Mucosa of descending colon (tissue), 3 donors: ENCODE results near the gene CDC42BPA. TPM values are rescaled to one million over a fixed set of nuclear protein-coding genes. Genes with fewer than 3 reads are reported as not detected.

Experiments used
- ATAC-seq: fragments of 200-7000 bp; cut with Tn5 transposase; one replicate; pipeline ENCODE4 v1.9.1; 2020; ENCODE audit warnings: mild to moderate bottlenecking, moderate library complexity
- DNase-seq, 3 donors: peaks; one replicate each; pipeline ENCODE4 v3.0.0-alpha.2; 2020
- H3K36me3 ChIP-seq: fragments of 200-600 bp; one replicate; pipeline ENCODE4 v1.8.0; 2021; ENCODE audit warnings: low read depth, mild to moderate bottlenecking
- H3K4me1 ChIP-seq: fragments of 200-600 bp; one replicate; pipeline ENCODE4 v1.8.0; 2021; ENCODE audit warnings: low read depth, mild to moderate bottlenecking
- H3K4me3 ChIP-seq: fragments of 200-600 bp; one replicate; pipeline ENCODE4 v1.8.0; 2021; ENCODE audit warnings: mild to moderate bottlenecking
- H3K9me3 ChIP-seq: fragments of 200-600 bp; one replicate; pipeline ENCODE4 v1.8.0; 2021; ENCODE audit warnings: mild to moderate bottlenecking
- CTCF ChIP-seq: fragments of 200-600 bp; IDR thresholded peaks from one replicate; pipeline ENCODE4 v1.8.0; 2022; ENCODE audit warnings: antibody characterized with exemption, mild to moderate bottlenecking
- intact Hi-C, 2 donors: fragments of 100-400 bp; cut with DNase I in 1 of 2; cut with micrococcal nuclease in 1 of 2; formaldehyde crosslinking; loops; one replicate each; pipeline versions ENCODE4 v1.11.0 to v1.11.1; 2022; cut with DNase I, micrococcal nuclease
- total RNA-seq, 3 donors: library from RNA; stranded (reverse); fragmentation: NEBNext Ultra II Directional in 2 of 3; extraction: Animal tissue kit (Norgen Biotek cat#: 25700) in 2 of 3; gene quantifications; one replicate each; pipeline versions ENCODE4 v1.2.1 to v1.2.4, GENCODE V29; 2021 to 2023
- donor health status: DM: no; HTN: no; CAD: no; lungs with moderate emphysema.
- donor health status: DM: no; HTN: no; CAD: no.
- donor health status: DM: no; HTN: yes; CAD: no.

The CDC42BPA gene
- total RNA-seq, 3 donors from 2014 or later: 32.6 to 70.7 (median 50.2) TPM

DNA sequence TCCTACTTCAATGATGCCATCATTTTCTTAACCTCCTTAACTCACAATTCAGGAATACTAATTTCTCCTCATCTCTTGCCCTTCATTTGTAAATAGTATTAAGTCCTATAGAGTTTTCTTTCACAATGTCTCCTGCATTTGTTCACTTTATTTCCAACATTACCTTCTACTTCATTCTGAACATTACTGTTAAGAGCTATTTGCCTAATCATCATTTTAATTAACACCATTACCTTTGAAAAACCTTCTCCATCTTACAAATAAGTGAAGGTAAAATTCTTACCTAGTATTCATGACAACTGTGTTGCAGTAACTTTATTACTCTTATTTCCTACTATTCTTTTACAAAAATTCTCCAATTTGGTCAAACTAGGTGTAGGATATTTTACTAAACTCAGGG is 240.5 kb downstream of the CDC42BPA start:
- no peaks in the 10 kb centered on the region for H3K4me1 ChIP-seq
- TF ChIP-seq CTCF: no peak
- ATAC-seq (no peak), DNase-seq (no peak)
- no peak overlapping the region for H3K4me3 ChIP-seq
- H3K9me3 ChIP-seq: no peaks in the 10 kb centered on the region
- no peaks in the 10 kb centered on the region for H3K36me3 ChIP-seq
- intact Hi-C loops: no loop called here

GRCh38 chr1:227073786-227074185 is 244.5 kb downstream of the CDC42BPA start:
- no peaks in the 10 kb centered on the region for H3K9me3 ChIP-seq
- ATAC-seq (no peak), DNase-seq (no peak)
- no peak for TF ChIP-seq CTCF
- intact Hi-C loops: no loop called here
- H3K4me1 ChIP-seq: no peaks in the 10 kb centered on the region
- H3K36me3 ChIP-seq: no peaks in the 10 kb centered on the region
- no peak overlapping the region for H3K4me3 ChIP-seq

DNA sequence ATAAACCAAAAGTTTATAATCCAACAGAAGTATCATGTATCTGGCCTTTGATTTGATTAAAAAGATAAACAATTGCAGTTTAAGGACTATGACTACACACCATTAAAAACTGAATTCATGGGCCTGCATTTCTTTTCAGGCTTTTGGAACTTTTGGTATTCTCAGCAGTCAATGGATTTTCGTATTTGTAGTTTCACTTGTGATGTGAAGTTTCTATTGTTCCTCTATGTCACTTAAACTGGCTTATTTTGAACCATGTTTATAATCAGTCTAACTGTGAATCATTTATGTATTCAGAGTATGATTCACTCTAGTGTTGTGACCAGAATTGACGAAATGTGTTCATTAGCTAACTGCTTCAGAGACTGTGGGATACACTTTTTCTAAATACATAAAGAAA is 245.3 kb downstream of the CDC42BPA start:
- ATAC-seq: no peak
- Histone ChIP-seq H3K4me3 (no peak overlapping the region), H3K9me3 (no peaks in the 10 kb centered on the region), H3K4me1 (no peaks in the 10 kb centered on the region), H3K36me3 (no peaks in the 10 kb centered on the region)
- intact Hi-C loops: no loop called here
- no peak for TF ChIP-seq CTCF
- DNase-seq: no peak

DNA sequence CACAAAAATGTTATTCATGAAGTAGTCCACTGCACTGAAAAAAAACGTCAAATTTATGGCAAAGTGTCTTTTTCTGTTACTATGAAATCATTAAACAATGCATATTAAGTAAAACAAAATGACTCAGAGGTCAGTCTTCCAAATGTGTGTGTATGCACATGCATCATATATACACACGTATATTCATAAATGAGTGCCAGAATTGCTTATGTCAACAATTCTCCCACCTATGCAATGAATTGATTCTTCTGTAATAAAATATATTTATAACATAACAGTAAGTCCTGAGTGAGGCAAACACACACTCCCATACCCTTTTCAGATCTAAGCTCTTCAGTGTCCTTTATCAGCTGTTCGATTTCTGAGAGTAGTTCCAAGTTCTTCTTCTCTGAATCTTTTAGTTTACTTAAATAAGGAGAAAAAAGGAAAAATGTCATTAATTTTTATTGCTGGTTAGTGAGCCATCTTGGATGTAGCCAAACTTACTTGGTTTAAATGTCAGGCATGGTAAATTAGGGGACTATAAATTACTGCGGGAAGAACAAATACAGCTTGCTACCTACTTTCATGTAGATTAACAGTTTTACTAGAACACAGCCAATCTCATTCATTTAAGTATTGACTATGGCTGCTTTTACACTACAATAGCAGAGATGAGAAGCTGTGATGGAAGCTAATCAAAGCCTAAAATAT is 246.3 kb downstream of the CDC42BPA start:
- Histone ChIP-seq H3K36me3 (no peaks in the 10 kb centered on the region), H3K4me1 (no peaks in the 10 kb centered on the region), H3K9me3 (no peaks in the 10 kb centered on the region), H3K4me3 (no peak overlapping the region)
- intact Hi-C loops: no loop called here
- no peak for DNase-seq
- no peak for TF ChIP-seq CTCF
- ATAC-seq: no peak

- no peaks in the 10 kb centered on the region for H3K36me3 ChIP-seq
Observed at GRCh38 chr1:227070638-227071285, 247.5 kb downstream of the CDC42BPA start.

More at GRCh38 chr1:227070638-227071285, 247.5 kb downstream of the CDC42BPA start:
- Histone ChIP-seq H3K9me3 (no peaks in the 10 kb centered on the region), H3K4me1 (no peaks in the 10 kb centered on the region), H3K4me3 (no peak overlapping the region)
- intact Hi-C loops: no loop called here
- no peak for ATAC-seq
- DNase-seq: no peak
- TF ChIP-seq CTCF: no peak
